Mesendoderm (in vitro differentiated cells): ENCODE results near the gene HELZ2.

Experiments used
- DNase-seq: peaks from one replicate; pipeline ENCODE4 v3.0.0; 2013
- H2AK5ac ChIP-seq: 2 replicates; pipeline ENCODE4 v1.6.1; 2013; ENCODE audit warnings: low read length, inconsistent platforms
- H2BK120ac ChIP-seq: 2 replicates; pipeline ENCODE4 v1.6.1; 2013; ENCODE audit warnings: low read depth, mild to moderate bottlenecking, low read length, moderate library complexity, mixed read lengths
- H2BK15ac ChIP-seq: replicated peaks from 2 replicates; pipeline ENCODE4 v1.6.1; 2013; ENCODE audit warnings: low read depth, mild to moderate bottlenecking, moderate library complexity
- H2BK5ac ChIP-seq: 2 replicates; pipeline ENCODE4 v1.6.1; 2013; ENCODE audit warnings: low read length, inconsistent platforms
- H3K18ac ChIP-seq: 2 replicates; pipeline ENCODE4 v1.6.1; 2013; ENCODE audit warnings: mild to moderate bottlenecking, low read length, mixed read lengths
- H3K23ac ChIP-seq: one replicate; pipeline ENCODE4 v1.6.1; 2013; ENCODE audit warnings: low read length
- H3K27ac ChIP-seq: 2 replicates; pipeline ENCODE4 v1.5.1; 2013; ENCODE audit warnings: low read depth, mild to moderate bottlenecking, inconsistent platforms, low read length, moderate library complexity
- H3K27me3 ChIP-seq: 2 replicates; pipeline ENCODE4 v1.6.1; 2013; ENCODE audit warnings: low read length, control low read depth, mild to moderate bottlenecking, inconsistent platforms; ENCODE audit not compliant: insufficient read depth, poor library complexity
- H3K36me3 ChIP-seq: 2 replicates; pipeline ENCODE4 v1.6.1; 2013; ENCODE audit warnings: low read length, inconsistent platforms; ENCODE audit not compliant: control insufficient read depth, insufficient read depth
- H3K4ac ChIP-seq: one replicate; pipeline ENCODE4 v1.6.1; 2013; ENCODE audit warnings: low read depth, mild to moderate bottlenecking, low read length, moderate library complexity
- H3K4me1 ChIP-seq: 2 replicates; pipeline ENCODE4 v1.6.1; 2013; ENCODE audit warnings: low read depth, low read length, inconsistent platforms; ENCODE audit not compliant: control insufficient read depth
- H3K4me2 ChIP-seq: 2 replicates; pipeline ENCODE4 v1.6.1; 2013; ENCODE audit warnings: low read length
- H3K4me3 ChIP-seq: 2 replicates; pipeline ENCODE4 v1.5.1; 2013; ENCODE audit warnings: mild to moderate bottlenecking, low read length
- H3K56ac ChIP-seq: one replicate; pipeline ENCODE4 v1.6.1; 2013; ENCODE audit warnings: low read length
- H3K79me1 ChIP-seq: 2 replicates; pipeline ENCODE4 v1.6.1; 2013; ENCODE audit warnings: low read length, inconsistent platforms
- H3K79me2 ChIP-seq: 2 replicates; pipeline ENCODE4 v1.6.1; 2013; ENCODE audit warnings: mild to moderate bottlenecking, low read length; ENCODE audit not compliant: control insufficient read depth, insufficient read depth
- H3K9ac ChIP-seq: 2 replicates; pipeline ENCODE4 v1.6.1; 2013; ENCODE audit warnings: low read length, inconsistent platforms
- H4K5ac ChIP-seq: one replicate; pipeline ENCODE4 v1.6.1; 2013; ENCODE audit warnings: low read length
- H4K8ac ChIP-seq: one replicate; pipeline ENCODE4 v1.6.1; 2013; ENCODE audit warnings: low read depth, mild to moderate bottlenecking, control low read depth, low read length, moderate library complexity
- WGBS: extraction: QIAGEN DNeasy Blood & Tissue Kit; methylation state at CpG from one replicate; pipeline ENCODE4 v1.1.7; 2013; ENCODE audit warnings: low lambda C conversion rate, missing lambda C conversion rate; ENCODE audit not compliant: insufficient coverage; ENCODE audit errors: extremely low coverage; 5-methylcytosine and 5-hydroxymethylcytosine counted together

HELZ2 gene

GRCh38 chr20:63578224-63579016 is 4.4 kb upstream of the HELZ2 start:
- H3K4me3 ChIP-seq, result no peak overlapping the region
- DNase-seq, result no peak
- H3K4ac ChIP-seq, result no peak overlapping the region
- no peaks in the 10 kb centered on the region for H3K79me2 ChIP-seq
- no peak overlapping the region for H3K27ac ChIP-seq
- no peak overlapping the region for H3K23ac ChIP-seq
- no peak overlapping the region for H2AK5ac ChIP-seq
- no peak overlapping the region for H3K56ac ChIP-seq
- no peak overlapping the region for H2BK15ac ChIP-seq
- no peaks in the 10 kb centered on the region for H3K4me1 ChIP-seq
- H2BK120ac ChIP-seq, result no peak overlapping the region
- H4K5ac ChIP-seq, result no peak overlapping the region
- H4K8ac ChIP-seq, result no peak overlapping the region
- no peaks in the 10 kb centered on the region for H3K36me3 ChIP-seq
- H3K79me1 ChIP-seq, result no peaks in the 10 kb centered on the region
- no peak overlapping the region for H3K4me2 ChIP-seq
- no peaks in the 10 kb centered on the region for H3K27me3 ChIP-seq
- H3K9ac ChIP-seq, result no peak overlapping the region
- no CpG with 5 or more reads among the region's 26 CpGs for WGBS
- no peak overlapping the region for H2BK5ac ChIP-seq
- H3K18ac ChIP-seq, result no peak overlapping the region

GRCh38 chr20:63577317-63577894 is 3.4 kb upstream of the HELZ2 start:
- H2AK5ac ChIP-seq, result no peak overlapping the region
- no peak overlapping the region for H3K4ac ChIP-seq
- no peaks in the 10 kb centered on the region for H3K27me3 ChIP-seq
- no peak overlapping the region for H3K27ac ChIP-seq
- no peak overlapping the region for H2BK120ac ChIP-seq
- no CpG with 5 or more reads among the region's 19 CpGs for WGBS
- H3K56ac ChIP-seq, result no peak overlapping the region
- no peaks in the 10 kb centered on the region for H3K79me2 ChIP-seq
- no peak for DNase-seq
- H3K23ac ChIP-seq, result no peak overlapping the region
- H3K9ac ChIP-seq, result no peak overlapping the region
- no peak overlapping the region for H4K8ac ChIP-seq
- no peak overlapping the region for H2BK5ac ChIP-seq
- no peak overlapping the region for H3K4me2 ChIP-seq
- no peak overlapping the region for H4K5ac ChIP-seq
- H3K36me3 ChIP-seq, result no peaks in the 10 kb centered on the region
- no peaks in the 10 kb centered on the region for H3K4me1 ChIP-seq
- no peak overlapping the region for H2BK15ac ChIP-seq
- H3K79me1 ChIP-seq, result no peaks in the 10 kb centered on the region
- H3K4me3 ChIP-seq, result no peak overlapping the region
- H3K18ac ChIP-seq, result no peak overlapping the region

- Histone ChIP-seq H3K36me3 (no peaks in the 10 kb centered on the region), H2BK120ac (no peak overlapping the region), H3K18ac (no peak overlapping the region), H3K4me3 (no peak overlapping the region), H3K56ac (no peak overlapping the region), H3K27ac (no peak overlapping the region), H3K4me1 (no peaks in the 10 kb centered on the region), H3K27me3 (no peaks in the 10 kb centered on the region), H4K5ac (no peak overlapping the region), H3K4me2 (no peak overlapping the region), H3K9ac (no peak overlapping the region), H3K4ac (no peak overlapping the region), H2BK5ac (no peak overlapping the region), H2BK15ac (no peak overlapping the region), H3K79me2 (no peaks in the 10 kb centered on the region), H3K79me1 (no peaks in the 10 kb centered on the region), H3K23ac (no peak overlapping the region), H4K8ac (no peak overlapping the region), H2AK5ac (no peak overlapping the region)
- no peak for DNase-seq
- no CpG with 5 or more reads among the region's 7 CpGs for WGBS
Observed at GRCh38 chr20:63576311-63576710, 2.3 kb upstream of the HELZ2 start.

GRCh38 chr20:63574829-63575743 is 1.0 kb upstream of the HELZ2 start:
- no peaks in the 10 kb centered on the region for H3K79me1 ChIP-seq
- WGBS, result no CpG with 5 or more reads among the region's 28 CpGs

GRCh38 chr20:63573647-63574131 is 350 bp downstream of the HELZ2 start:
- Histone ChIP-seq H3K18ac (peak overlapping the region; percentile 25), H3K79me1 (no peaks in the 10 kb centered on the region), H4K5ac (no peak overlapping the region), H2AK5ac (no peak overlapping the region), H3K4me3 (peak overlapping the region; percentile 54), H2BK5ac (no peak overlapping the region), H4K8ac (no peak overlapping the region), H3K9ac (peak overlapping the region; percentile 85), H2BK15ac (no peak overlapping the region), H3K36me3 (no peaks in the 10 kb centered on the region), H3K27ac (no peak overlapping the region), H3K4me2 (peak overlapping the region; percentile 91), H3K23ac (no peak overlapping the region), H3K56ac (peak overlapping the region; percentile 90), H2BK120ac (no peak overlapping the region), H3K4me1 (no peaks in the 10 kb centered on the region), H3K79me2 (no peaks in the 10 kb centered on the region), H3K4ac (no peak overlapping the region), H3K27me3 (no peaks in the 10 kb centered on the region)
- no CpG with 5 or more reads among the region's 24 CpGs for WGBS
- DNase-seq, result no peak

More at GRCh38 chr20:63574829-63575743, 1.0 kb upstream of the HELZ2 start:
- Histone ChIP-seq H3K18ac (no peak overlapping the region), H3K27me3 (no peaks in the 10 kb centered on the region), H2BK5ac (no peak overlapping the region), H3K9ac (no peak overlapping the region), H2BK15ac (no peak overlapping the region), H3K4me1 (no peaks in the 10 kb centered on the region), H3K4ac (no peak overlapping the region), H3K36me3 (no peaks in the 10 kb centered on the region), H2BK120ac (no peak overlapping the region), H4K5ac (no peak overlapping the region), H3K79me2 (no peaks in the 10 kb centered on the region), H3K23ac (no peak overlapping the region), H3K4me2 (no peak overlapping the region), H2AK5ac (no peak overlapping the region), H4K8ac (no peak overlapping the region), H3K4me3 (no peak overlapping the region), H3K56ac (peak overlapping the region; percentile 86), H3K27ac (no peak overlapping the region)
- no peak for DNase-seq
